ENCODE results near the gene PRPF18.

PRPF18 gene

DNA sequence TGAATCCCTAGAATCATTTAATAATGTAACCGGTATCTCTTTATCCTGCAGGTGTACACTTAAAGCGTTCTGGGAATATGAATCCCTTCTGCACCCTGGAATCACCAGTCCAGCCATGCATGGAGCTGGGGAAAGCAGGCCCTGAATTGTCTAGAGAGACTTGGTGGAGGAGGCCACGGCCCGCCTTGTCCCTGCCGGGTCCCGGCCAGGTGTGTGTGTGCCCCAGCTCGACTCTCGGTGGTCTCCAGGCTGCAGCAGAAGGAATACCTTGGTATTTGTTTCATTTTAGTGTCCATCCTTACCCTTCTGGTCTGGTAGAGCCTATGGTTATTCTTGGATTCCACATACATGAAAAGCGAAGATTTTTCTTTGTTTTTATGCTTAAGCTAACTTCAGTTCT is 58.1 kb downstream of the PRPF18 start:
- no peak for DNase-seq

DNA sequence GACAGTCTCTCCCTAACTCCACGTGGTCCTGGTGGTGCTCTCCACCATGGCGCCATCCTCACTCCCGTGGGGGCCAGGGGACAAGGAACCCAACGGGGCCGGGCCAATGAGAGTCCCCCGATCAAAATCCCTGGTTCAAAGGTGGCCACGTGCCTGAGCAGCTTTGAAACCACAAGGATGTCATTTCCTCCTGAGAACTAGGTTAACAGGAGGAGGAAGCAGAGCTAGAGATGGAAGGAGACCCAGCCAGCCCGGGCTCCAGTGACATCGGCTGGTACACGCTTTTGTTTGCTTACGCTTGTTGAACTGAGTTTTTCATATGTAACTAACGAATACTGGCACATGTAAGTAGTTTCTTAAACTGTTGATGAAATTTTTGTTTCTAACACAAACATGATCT is 61.7 kb downstream of the PRPF18 start:
- no peak for DNase-seq

DNA sequence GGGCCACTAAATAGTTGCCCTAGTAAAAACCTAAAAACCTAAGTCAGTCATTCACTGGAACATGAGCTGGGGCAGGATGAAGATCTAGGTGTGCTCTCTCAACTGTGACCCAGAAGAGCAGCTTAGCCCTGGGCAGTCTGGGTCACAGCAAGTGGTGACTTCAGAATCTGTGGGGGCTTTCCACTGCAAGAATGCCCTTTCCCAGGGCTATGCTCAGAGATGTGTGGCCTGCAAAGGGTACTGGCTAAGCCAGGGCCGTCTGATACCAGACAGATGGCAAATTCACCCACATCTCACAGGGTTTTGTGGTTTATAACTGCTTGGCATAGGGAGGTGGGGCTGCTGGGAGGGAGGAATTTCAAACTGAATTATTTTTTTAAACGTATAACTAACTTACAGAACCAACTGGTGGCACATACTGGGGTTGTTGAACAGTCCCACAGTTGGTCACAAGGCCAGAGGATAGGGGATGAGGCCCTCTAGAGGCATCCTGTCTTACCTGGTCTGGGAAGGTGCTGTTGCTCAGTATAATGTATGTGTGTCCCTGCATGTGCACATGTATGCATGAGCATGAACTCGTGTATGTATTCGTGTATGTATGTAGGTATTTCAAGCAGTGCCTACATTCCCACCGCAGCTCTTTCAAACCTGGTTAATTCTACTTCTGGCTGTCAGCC is 63.2 kb downstream of the PRPF18 start:
- no peak for DNase-seq

DNA sequence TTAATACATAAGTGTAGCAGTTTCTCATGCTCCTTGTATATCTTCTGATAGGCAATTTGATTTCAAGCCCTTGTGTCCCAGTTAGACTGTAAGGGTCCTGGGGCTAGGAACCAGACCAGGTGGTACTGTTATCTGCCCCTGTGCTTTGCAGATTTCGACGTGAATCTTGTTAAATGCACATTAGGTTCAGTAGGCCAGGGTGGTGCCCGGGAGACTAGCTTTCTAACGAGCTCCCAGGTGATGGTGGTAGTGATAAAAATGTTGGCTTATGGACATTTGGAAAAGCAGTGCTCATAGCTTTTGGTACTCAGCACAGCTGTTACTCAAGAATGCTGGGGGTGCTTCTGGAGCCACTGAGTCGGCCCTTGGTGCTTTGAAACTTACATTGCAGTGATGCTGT is 64.2 kb downstream of the PRPF18 start:
- DNase-seq = no peak

DNA sequence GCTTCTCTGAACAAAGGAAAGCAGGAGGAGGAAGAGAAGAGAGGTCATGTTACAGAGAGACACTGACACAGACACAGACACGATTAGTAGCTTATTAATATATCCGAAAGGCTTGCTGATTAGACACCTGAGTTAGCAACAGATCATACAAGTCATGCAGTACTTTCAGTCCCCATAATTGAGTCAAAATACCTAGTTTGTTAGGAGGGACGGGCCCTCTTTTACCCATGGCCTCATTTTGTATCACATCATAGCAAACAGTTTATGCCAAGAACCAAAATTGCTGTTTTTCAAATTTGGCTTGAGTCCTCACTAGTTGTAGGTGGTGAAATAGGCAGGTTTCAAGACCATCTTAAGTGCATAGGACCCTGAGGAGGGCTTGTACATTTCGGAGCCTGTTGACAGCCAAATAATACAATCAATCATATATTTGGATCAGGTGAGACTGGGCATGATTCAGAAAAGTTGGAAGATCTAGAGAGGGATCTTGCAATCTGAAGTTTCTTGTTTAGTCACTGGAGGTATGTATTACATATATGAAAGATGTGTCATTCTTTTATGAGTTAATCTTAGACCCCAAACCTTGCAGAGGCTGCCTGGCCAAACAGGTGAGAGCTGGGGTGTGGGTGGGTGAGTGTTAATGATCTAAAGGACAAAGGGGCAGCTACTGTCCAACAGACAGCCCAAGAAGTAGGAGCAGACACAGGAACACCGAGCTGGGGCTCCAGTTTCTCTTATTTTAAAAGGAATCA is 65.4 kb downstream of the PRPF18 start:
- DNase-seq = no peak

DNA sequence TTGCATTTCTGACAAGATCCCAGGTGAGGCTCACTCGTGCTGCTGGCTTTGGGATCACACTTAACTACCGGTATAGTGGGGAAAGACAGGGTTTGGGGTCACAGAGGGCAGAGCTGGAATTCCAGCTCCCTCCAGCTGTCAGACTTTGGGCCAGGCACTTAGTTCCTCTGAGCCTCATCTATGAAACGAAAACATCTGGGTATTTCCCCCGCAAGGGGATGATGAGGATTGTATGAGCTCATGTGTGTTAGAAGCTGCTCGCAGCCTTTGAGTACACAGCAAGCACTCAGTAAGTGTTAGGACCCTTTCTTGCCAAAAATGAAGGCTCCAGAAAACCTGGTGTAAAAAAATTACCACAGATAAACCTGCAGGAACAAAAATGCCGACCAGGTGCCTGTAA is 66.1 kb downstream of the PRPF18 start:
- DNase-seq = no peak

DNA sequence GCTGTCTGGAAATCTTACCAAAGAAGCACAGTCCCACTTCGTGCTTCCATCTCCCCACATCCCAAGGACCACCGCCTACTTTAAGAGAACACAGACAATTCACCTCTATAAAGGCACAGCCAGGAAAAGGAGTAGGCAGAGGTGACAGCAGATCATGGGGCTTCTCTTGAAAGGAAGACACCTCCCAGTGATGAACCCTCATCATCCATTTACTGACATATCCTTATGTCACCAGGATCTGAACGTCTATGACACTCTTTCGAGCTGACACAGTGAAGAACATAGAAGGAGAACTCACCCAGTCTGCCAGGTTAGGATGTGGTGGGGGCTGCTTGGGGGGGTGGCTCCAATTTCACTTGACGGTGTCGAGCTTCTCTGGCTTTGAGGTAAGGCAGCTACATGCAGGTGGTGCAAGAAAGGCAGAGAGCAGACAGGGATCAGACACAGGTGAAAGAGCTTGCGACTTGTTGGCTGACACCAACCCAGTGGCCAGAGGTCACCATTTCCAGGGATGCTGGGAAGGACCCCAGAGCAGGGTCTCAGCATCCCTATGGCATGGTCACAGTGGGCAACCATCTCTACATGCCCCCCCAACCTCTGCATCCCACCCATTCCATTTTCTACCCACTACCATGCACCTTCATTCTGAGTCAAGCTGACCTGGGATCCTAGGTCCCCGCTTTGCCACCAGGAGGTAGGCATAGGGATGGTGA is 67.5 kb downstream of the PRPF18 start:
- DNase-seq = no peak

DNA sequence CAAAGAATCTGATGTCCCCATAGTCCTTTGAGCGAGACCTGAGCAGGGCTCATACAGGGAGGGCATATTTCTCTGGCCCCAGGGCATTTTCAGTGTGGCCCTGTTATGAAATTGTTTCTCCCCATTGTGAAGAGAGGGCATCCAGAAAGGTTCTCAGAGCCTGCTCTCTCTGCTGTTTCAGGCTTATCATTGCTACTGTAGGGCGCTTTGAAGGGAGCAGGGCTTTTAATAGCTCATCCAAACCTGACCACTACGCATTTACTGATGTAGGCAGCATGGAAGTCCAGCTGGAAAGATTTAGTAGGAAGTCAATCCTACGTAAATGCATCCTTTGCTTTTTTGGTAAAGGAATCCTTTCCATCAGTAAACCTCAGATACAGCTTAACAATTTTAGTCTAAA is 68.1 kb downstream of the PRPF18 start:
- no peak for DNase-seq

DNA sequence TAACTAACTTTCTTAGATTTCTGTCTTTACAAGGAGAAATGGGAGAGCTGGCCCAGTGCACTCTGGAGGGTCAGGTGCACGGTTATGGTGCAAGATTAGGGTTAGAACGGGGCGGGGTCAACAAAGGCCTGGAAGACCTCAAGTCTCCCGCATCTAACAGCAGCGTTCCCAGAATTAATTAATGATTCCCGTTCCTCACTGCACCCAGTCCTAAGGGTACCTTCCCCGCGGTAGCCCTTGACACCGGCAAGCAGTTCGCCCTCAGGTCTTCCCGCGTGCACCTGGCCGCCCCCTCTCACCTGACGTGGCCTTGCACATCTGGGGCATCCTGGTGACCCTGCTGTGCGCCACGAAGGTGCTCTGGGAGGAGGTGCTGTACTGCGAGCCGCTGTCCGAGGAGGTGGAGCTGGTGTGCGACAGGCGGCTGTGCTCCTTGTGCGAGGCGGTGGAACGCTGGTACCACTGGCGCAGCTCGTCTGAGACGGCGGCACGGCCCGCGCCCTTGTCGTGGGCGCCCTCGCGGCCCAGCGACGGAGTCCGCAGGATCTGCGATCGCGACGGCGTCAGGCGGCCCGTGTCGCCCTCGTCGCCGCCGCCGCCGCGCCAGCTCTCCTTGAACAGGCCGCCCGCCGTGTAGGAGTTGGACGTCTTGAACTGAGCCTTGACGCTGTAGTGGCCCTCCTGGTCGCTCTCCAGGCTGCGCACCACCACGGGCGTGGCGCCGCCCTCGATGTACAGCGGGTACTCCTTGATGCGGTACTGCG is 69.8 kb downstream of the PRPF18 start:
- no peak for DNase-seq

DNA sequence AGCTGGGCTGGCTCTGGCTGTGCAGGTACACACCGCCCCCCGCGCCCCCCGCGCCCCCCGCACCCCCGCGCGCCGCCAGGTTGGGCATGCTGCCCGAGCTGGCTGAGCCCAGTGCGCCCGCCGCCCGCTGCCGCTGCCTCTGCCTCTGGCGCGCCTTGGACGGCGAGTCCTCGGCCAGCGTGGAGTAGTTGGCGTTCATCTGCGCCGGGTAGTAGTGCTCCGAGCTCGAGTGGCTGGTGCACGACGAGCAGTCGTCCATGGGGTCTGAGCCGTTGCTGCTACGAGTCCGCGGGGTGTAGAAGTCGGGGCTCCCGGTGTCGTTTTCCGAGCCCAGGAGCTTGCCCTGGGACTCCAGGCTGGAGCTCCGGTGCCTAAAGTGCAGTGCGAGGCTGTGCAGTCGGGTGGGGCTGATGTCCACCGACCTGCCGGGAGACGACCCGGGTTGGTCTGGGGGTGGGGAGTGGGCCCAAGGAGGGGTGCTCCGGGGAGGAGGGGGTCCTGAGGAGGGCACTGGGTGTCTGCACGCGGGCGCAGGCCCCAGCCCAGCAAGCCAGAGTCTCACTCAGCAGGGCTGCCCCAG is 70.4 kb downstream of the PRPF18 start:
- DNase-seq = no peak

DNA sequence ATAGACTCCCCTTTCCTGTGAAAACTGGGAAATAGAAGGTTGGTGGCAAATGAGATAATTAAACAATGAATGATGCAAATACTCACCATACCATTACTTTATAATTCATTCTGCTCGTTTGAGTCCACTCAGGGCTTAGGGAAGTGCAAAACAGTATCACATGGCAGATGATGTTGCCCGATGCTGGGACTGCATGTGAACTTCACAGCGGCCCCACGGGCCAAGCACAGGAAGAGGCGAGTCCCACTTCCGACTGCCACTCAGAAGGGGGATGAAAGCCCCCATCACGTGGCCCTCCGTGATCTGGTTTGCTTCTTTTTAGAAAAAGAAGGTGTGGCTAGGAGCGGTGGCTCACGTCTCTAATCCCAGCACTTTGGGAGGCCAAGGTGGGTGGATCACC is 71.5 kb downstream of the PRPF18 start:
- no peak for DNase-seq

DNA sequence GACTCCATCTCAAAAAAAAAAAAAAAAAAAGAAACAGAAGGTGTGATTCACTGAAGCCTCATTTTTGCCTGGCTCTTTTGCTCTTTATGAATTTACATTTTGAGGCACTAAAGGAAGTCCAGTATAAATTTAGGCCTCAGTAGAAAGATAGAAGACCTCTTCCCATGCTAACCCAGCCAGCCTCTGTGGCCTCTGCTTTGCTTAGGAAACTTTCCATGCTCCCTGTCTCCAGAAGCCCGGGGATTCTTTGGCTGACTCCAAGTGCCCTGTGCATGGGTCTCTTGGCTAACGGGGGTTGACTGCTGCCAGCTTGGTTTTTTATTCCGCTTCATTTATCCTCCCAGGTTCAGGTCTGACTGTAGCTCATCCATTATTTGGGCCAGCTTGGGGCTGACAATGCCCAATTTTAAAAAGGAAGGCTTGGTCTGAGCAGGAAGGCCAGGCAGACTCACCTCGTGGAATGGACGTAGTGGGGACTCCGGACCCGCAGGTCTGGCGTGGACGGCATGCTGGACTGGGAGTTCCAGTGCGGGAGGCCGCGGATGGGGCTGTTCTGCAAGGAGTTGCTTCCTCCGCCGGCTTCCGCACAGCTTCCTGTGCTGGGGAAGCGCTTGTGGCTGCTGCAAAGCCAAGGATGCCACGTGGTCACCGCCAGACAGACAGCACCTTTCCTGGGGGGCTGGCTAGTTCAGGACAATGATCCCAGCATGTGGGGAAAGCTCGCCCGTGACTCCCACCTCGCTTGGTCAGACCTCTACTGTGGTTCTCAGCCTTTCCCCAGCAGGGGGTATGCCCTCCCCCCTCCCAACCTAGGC is 72.3 kb downstream of the PRPF18 start:
- no peak for DNase-seq

DNA sequence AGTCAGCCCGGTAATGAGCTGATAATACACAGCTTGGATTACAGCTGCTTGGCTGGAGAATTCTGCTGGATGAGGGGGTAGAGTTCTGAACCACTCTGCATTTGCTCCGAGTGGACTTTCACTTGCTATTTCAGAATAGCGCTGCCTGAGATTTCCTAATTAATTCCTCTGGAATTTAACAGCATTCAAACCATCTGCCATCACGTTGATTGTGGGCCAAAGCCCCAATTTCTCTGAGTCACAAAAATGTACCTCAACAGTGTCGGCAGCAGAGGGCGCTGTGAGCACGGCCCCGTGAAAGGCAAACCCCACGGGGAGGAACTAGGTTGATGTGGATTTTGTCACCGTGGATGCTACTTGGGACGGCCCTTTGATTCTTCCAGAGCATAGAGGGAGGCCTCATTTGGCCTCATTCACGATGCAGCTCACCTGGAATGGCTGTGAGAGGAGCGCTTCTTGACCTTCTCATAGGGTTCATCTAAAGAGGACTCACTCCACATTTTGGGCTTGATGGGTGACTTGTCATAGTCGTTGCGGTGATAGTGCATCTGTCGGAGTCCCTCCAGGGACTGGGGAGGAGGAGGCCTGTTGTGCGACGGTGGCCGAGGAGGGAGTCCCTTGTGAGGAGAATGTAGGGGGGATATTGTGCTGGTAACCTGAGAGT is 73.3 kb downstream of the PRPF18 start:
- no peak for DNase-seq

DNA sequence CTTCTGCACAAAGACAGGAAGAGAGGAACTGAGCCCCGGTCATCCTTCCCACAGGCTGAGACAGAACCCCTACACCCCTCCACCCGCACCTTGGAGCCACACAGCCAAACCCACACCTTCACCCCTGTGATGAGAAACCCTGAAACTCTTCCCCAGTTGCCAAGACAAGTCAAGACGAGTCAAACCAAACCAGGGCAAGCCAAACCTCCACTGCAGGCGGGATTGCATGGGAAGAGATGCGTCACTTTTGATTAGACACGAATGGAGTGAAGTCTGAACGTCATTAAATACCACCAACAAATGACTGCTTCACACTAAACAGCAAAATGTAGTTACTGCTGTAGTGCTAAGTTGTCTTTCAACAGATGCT is 73.8 kb downstream of the PRPF18 start:
- DNase-seq = no peak

DNA sequence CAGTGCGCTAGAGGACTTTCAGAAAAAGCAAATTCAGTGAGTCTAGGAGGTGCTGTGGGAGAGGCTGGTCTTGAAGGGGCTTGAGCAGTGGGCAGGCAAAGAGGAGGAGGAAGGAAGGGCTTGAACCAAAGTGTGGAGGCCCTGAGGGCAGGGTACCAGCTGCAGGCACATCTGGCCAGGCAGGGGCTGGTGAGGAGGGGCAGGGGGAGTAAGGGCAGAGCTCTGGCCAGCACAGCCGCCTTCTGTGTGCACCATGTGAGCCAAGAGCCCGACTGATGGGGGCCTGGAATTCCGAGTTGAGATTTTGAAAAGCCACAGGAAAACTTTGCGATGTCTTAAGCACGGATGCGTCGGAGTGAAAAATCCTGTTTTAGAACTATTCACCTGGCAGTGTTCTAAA is 74.5 kb downstream of the PRPF18 start:
- DNase-seq = no peak

DNA sequence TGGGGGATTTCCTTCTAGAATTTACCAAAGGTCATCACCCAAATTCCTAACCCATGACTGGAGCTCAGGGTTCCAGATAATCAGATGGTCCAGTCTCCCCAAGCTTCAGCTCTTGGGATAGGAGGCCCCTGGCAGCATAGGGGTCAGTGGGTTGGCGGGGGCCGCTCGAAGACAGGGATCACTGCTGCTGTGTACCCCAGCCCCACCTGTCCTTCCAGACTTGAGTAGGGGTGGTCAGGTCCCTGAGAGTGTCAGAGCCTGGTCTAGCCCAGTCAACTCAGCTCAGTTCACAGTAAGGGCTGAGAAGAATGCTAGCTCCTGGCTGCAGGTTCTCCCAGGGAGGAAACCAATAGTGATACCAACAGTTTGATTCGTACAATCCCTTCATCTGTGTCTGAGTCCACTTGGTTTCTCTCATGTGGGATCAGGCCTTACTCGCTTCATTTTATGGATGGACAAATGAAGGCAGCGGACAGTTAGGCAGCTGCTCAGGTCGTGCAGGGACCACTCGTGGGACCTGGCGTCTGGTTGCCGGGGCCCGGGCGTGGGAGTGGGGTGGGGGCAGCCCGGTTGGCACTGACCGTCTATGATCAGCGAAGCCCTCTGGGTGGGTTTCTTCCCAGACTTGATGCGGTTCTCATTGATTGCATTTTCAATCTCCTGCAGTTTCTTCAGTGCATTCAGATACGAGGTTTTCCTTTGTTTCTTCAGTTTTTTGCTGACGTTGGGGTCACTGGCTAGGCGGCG is 78.9 kb downstream of the PRPF18 start:
- DNase-seq = no peak

DNA sequence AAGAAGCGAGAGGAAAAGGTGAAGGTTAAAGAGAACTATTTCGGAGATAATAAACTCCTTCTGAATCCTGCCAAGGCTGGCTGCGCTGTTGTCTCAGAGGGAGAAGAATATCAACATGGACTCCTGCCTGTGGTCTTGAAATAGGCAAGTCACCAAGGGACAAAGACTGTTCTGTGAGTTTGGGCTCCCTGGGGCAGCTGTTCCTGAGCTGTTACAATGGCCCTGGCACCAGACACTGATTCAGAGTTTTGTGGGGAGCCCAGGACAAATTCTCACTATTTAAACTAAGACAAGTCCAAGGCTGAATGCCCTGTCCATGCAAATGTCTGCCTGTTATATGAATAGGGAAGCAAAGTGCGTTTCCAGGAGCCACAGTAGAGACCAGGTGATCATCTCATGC is 81.4 kb downstream of the PRPF18 start:
- DNase-seq = no peak

DNA sequence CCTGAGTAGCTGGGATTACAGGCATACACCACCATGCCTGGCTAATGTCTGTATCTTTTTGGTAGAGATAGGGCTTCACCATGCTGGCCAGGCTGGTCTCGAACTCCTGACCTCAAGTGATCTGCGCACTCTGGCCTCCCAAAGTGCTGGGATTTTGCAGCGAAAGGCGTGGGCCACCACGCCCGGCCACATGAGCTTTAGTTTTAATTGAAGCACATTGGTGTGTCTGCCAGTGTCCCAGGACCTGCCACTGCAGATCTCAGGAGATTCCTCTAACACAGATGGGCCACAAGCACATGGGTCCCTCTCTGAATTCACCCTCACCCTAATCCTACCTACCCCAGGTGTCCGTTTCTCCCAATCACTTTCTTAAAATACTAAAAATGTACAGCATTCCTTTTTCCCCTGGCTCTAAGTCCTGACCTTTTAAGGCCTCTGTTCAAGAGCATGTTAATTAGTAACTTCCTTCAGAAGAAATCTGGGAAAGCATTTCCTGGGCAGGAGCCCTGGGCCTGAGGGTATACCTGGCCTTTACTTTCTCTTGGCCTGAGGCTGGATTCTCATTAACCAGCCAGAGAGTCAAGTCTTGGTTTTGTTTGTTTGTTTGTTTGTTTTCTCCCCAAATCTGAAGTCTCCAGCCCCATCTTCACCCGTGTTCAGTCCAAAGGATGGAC is 82.6 kb downstream of the PRPF18 start:
- DNase-seq = no peak

DNA sequence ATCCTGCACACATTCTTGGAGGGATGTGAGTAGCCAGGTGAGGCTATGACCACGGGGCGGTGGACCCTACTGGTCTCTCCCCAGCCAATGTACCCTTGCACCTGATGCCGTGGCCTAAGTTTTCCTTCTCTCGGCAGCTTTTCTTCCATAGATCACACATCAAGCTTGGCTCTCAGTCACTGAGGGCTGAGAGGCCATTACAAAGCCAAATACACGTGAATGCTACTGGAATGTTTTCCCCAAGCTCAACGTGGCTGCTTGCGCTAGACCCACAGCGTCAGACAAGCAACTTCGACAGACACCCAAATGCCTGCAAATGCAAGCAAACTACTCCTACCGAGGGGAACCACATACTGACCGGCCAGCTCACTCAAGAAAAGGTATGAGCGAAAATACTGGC is 83.1 kb downstream of the PRPF18 start:
- no peak for DNase-seq

DNA sequence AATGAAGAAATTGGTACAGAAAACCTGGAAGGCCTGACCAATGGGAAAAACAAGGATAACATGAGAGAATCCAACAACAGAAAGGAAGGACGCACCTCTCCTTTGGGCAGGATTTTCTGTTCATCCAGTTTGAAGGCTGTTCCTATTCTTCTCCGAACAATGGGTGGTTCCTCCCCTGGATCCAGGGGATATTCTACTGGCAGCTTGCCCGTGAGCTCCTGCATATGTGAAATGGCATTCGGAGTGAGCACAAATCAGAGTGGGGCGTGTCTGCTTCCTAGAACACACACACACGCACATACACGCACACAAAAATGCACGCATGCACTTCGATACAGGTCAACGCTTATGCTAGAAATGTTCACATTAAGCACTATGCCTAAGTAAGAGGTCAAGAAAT is 83.5 kb downstream of the PRPF18 start:
- no peak for DNase-seq

Measured in GOT3 (cell line).